Astrocyte of the cerebellum (primary cell): ENCODE results near the gene ULK4.

ENCODE experiments used
- DNase-seq: peaks from one replicate; pipeline ENCODE4 v3.0.0-alpha.2; 2011; ENCODE audit warnings: low read depth
- H3K4me3 ChIP-seq: 2 replicates; pipeline ENCODE4 v1.5.1; 2011; ENCODE audit warnings: mild to moderate bottlenecking, low read depth, low read length, moderate library complexity
- in situ Hi-C: cut with HindIII; loops from 2 replicates; pipeline ENCODE4 v1.10.0; 2017; ENCODE audit warnings: low sequenced_read_pairs
- TF ChIP-seq, protein P1 (sequence below): IDR thresholded peaks from 2 replicates; pipeline ENCODE4 v1.5.1; 2012; ENCODE audit warnings: low read length, low read depth, moderate library complexity, mild to moderate bottlenecking; ENCODE audit errors: missing control alignments

Gene ULK4

DNA sequence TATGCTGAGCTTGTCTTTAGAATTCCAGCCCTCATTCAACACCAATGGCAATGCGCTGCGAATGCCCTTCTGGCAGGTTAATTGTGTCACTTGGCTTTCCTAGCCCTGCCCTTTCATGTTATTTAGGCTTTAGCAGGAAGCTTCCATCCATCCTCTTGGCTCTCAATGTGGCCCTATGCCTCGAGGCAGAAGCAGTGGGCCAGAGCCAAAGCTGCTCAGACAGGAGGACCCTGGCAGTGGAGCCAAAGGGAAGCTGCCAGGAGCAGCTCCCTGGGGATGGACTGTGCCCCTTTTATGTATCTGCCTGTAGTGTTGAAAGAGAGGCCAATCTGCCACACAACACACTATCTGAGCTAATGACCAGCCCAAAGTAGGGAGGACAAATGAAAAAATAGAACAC, 386.2 kb downstream of the ULK4 start:
- H3K4me3 ChIP-seq = no peak overlapping the region
- in situ Hi-C loops = no loop called here
- DNase-seq = no peak
- TF ChIP-seq, protein P1, sequence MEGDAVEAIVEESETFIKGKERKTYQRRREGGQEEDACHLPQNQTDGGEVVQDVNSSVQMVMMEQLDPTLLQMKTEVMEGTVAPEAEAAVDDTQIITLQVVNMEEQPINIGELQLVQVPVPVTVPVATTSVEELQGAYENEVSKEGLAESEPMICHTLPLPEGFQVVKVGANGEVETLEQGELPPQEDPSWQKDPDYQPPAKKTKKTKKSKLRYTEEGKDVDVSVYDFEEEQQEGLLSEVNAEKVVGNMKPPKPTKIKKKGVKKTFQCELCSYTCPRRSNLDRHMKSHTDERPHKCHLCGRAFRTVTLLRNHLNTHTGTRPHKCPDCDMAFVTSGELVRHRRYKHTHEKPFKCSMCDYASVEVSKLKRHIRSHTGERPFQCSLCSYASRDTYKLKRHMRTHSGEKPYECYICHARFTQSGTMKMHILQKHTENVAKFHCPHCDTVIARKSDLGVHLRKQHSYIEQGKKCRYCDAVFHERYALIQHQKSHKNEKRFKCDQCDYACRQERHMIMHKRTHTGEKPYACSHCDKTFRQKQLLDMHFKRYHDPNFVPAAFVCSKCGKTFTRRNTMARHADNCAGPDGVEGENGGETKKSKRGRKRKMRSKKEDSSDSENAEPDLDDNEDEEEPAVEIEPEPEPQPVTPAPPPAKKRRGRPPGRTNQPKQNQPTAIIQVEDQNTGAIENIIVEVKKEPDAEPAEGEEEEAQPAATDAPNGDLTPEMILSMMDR = no peak

DNA sequence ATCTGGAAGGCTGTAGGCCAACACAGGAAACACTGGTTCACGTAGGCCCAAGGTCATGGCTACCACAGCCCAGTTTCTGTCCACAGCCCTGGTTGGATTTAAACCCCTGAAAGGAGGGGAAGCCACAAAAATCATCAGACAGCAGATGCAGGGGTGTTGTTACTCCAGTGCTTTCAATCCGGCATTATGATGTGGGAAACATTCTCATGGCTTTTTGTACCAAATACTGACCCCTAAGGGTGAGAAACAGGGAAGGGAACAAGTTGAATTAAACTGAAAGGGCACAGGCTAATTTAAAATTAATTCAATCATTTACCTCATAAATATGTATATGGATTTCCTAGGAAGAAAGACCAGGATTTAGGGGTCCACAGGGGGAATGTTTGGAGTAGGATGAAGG, 387.0 kb downstream of the ULK4 start:
- no peak for DNase-seq
- no peak overlapping the region for H3K4me3 ChIP-seq
- in situ Hi-C loops = no loop called here
- TF ChIP-seq, protein P1 = peak; percentile 15

DNA sequence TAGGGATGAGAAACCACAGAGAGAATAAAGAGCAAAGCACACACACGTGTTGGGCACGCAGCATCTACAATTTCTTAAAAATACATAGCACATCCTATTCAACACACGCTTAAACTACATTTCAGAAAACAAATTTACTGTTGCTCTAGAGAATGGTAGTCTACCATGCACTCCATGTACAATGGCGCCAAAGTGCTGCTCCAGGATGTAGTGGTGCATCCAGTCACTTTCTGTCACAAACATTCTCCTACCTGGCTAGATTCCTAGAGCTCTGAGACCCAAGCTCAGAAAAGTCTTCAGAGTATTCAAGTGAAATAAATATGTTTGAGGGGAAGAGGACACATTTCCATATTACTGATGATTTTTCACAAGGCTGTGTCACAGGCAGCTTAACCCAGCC, 388.3 kb downstream of the ULK4 start:
- in situ Hi-C loops = no loop called here
- no peak for DNase-seq
- TF ChIP-seq, protein P1 = no peak
- no peak overlapping the region for H3K4me3 ChIP-seq

DNA sequence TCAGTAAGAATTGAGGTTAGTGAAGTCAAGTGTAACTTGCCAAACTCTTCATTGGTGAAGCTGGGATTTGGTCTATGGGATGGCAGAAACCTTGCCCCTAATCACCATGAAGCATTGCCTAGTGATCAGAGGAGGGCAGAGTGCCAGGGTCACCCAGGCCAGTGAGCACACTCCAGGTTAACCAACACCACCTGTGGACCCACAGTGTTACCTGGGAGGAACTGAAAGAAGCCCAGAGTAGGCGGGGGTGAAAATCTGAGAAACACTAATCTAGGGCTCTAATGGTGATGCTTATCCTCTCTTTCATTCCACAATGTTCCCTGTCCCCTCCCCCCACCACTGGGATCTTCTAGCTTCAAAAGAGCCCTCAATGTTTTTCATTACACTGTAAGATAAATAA, 389.8 kb downstream of the ULK4 start:
- H3K4me3 ChIP-seq = no peak overlapping the region
- no peak for DNase-seq
- in situ Hi-C loops = no loop called here
- TF ChIP-seq, protein P1 = no peak

DNA sequence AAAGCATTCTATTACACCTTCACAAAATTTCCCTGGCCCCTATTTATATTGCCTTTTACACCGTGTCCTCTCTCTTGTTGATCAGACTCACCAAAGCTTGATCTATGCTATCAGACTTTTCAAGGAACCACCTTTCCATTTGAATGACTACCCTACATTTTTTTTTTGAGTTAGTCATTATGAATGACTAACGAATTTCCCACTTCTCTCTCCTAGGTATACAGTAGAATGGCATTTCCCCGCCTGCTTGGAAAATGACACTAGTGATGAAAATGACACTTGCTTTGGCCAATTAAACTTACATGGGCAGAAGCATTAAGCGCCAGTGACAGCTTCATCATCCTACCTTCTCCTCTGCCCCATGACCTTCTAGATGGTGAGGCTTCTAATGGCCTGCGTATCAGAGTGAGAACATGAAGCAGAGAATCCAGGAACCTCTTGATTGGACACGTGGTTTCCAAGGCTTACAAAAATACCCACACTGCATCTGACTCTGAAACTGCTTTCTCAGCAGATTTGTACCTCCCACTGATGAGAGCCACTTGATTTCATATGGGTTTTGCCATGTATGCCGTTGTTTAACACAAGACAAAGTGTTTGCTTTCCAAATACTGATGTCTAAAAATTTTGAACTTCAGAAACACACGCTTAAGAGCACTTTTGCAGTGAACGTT, 392.1 kb downstream of the ULK4 start:
- TF ChIP-seq, protein P1 = no peak
- no peak overlapping the region for H3K4me3 ChIP-seq
- DNase-seq = no peak
- in situ Hi-C loops = no loop called here

DNA sequence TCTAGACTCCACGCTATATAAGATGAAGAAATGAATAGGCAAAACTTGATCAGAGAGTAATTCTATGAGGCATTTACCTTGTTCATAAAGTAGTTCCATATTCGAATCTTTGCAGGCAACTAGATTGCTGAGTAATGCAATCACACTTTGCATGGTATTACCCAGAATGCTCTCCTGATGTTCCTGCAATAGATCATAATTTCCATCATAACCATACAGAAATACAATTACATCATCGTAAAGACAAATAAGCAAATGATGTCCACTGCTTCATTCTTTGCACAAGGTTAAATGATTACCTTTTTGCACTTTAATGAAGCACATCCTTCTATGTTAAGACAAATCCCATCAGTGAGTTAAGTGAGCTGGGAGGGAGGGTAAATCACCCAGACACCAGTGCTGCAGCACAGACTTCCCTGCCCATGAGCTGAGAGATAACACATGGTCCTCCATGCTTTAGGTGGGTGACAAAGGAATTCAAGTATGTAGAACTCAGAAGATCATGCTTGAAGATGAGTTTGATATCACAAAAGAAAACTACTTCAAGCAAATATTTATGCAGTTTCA, 395.9 kb downstream of the ULK4 start:
- TF ChIP-seq, protein P1 = no peak
- no peak for DNase-seq
- in situ Hi-C loops = no loop called here
- H3K4me3 ChIP-seq = no peak overlapping the region
